WTC11 (cell line): ENCODE results near the gene HLA-E. TPM values are rescaled to one million over a fixed set of nuclear protein-coding genes. Genes with fewer than 3 reads are reported as not detected.
"Not testable (repeated sequence)": the region's sequence is repeated elsewhere in the genome, so short reads cannot be mapped to it uniquely, and the experiment has no call there.

ENCODE experiments used
- ATAC-seq: fragments of 200-7000 bp; cut with Tn5 transposase; 2 replicates; pipeline ENCODE4 v1.10.0; 2021; ENCODE audit warnings: mild to moderate bottlenecking, moderate library complexity
- CTCF ChIA-PET: fragments of 300-600 bp; sonication (Branson Sonifier 250); formaldehyde crosslinking; loops from one replicate; lab custom pipeline; 2021; ENCODE audit warnings: antibody characterized with exemption; lab: Charles Lee
- POLR2A ChIA-PET: fragments of 350-600 bp; sonication (Branson Sonifier 250); formaldehyde crosslinking; loops from one replicate; lab custom pipeline; 2021; ENCODE audit warnings: antibody characterized with exemption; lab: Charles Lee
- DNase-seq: peaks from one replicate; pipeline ENCODE4 v3.0.0; 2021; ENCODE audit warnings: low spot score
- H3K27ac Mint-ChIP-seq: 2 replicates; pipeline ENCODE4 v1.8.0; 2021; ENCODE audit warnings: mixed read lengths
- H3K27me3 Mint-ChIP-seq: 2 replicates; pipeline ENCODE4 v1.8.0; 2021; ENCODE audit warnings: low read depth, mild to moderate bottlenecking, moderate library complexity, mixed read lengths
- H3K36me3 Mint-ChIP-seq: 2 replicates; pipeline ENCODE4 v1.8.0; 2021; ENCODE audit warnings: mixed read lengths
- H3K4me1 Mint-ChIP-seq: 2 replicates; pipeline ENCODE4 v1.8.0; 2022; ENCODE audit warnings: mixed read lengths
- H3K4me3 Mint-ChIP-seq: 2 replicates; pipeline ENCODE4 v1.8.0; 2021; ENCODE audit warnings: mild to moderate bottlenecking, moderate library complexity, mixed read lengths
- H3K9me3 Mint-ChIP-seq: 2 replicates; pipeline ENCODE4 v1.8.0; 2021; ENCODE audit warnings: mixed read lengths
- CREB1 ChIP-seq: sonication (generic); formaldehyde crosslinking; IDR thresholded peaks from 2 replicates; pipeline ENCODE4 v1.8.0; 2023; ENCODE audit warnings: mild to moderate bottlenecking, missing genetic modification reagents
- GABPB1 ChIP-seq: sonication (generic); formaldehyde crosslinking; IDR thresholded peaks from 2 replicates; pipeline ENCODE4 v1.8.1; 2023; ENCODE audit warnings: mild to moderate bottlenecking, missing genetic modification reagents
- GRHL2 ChIP-seq: fragments of 250-450 bp; sonication (Bioruptor Pico); IDR thresholded peaks from 2 replicates; pipeline ENCODE4 v1.8.0; 2022; ENCODE audit warnings: mild to moderate bottlenecking, moderate library complexity; ENCODE audit not compliant: insufficient replicate concordance, severe bottlenecking
- IRF2 ChIP-seq: sonication (generic); formaldehyde crosslinking; IDR thresholded peaks from 2 replicates; pipeline ENCODE4 v1.8.0; 2022; ENCODE audit warnings: low read depth, missing genetic modification reagents, borderline replicate concordance
- NFATC4 ChIP-seq: fragments of 250-450 bp; sonication (Bioruptor Pico); IDR thresholded peaks from 2 replicates; pipeline ENCODE4 v1.9.0; 2021; ENCODE audit warnings: mild to moderate bottlenecking
- OVOL2 ChIP-seq: fragments of 250-450 bp; sonication (Bioruptor Pico); IDR thresholded peaks from 2 replicates; pipeline ENCODE4 v1.9.0; 2021; ENCODE audit warnings: mild to moderate bottlenecking, borderline replicate concordance
- SMAD3 ChIP-seq: sonication (generic); formaldehyde crosslinking; IDR thresholded peaks from 2 replicates; pipeline ENCODE4 v1.8.0; 2022; ENCODE audit warnings: missing genetic modification reagents, mild to moderate bottlenecking, borderline replicate concordance
- SOX15 ChIP-seq: fragments of 250-450 bp; sonication (Bioruptor Pico); IDR thresholded peaks from 2 replicates; pipeline ENCODE4 v1.9.0; 2021; ENCODE audit warnings: mild to moderate bottlenecking
- SP1 ChIP-seq: sonication (generic); formaldehyde crosslinking; conservative IDR thresholded peaks from 2 replicates; pipeline ENCODE4 v1.8.1; 2022; ENCODE audit warnings: missing genetic modification reagents
- TEAD1 ChIP-seq: sonication (generic); formaldehyde crosslinking; IDR thresholded peaks from 2 replicates; pipeline ENCODE4 v1.8.0; 2022; ENCODE audit warnings: mild to moderate bottlenecking, missing genetic modification reagents
- ZNF138 ChIP-seq: sonication (generic); formaldehyde crosslinking; conservative IDR thresholded peaks from 2 replicates; pipeline ENCODE4 v1.8.1; 2022; ENCODE audit warnings: mild to moderate bottlenecking, moderate library complexity, missing genetic modification reagents
- ZNF317 ChIP-seq: sonication (generic); formaldehyde crosslinking; IDR thresholded peaks from 2 replicates; pipeline ENCODE4 v1.8.1; 2023; ENCODE audit warnings: low read depth, mild to moderate bottlenecking, moderate library complexity, missing genetic modification reagents, borderline replicate concordance
- ZNF396 ChIP-seq: fragments of 250-450 bp; sonication (Bioruptor Pico); IDR thresholded peaks from 2 replicates; pipeline ENCODE4 v1.8.0; 2021; ENCODE audit warnings: mild to moderate bottlenecking, moderate library complexity, borderline replicate concordance
- ZNF416 ChIP-seq: fragments of 250-450 bp; sonication (Bioruptor Pico); IDR thresholded peaks from 2 replicates; pipeline ENCODE4 v1.9.0; 2021; ENCODE audit warnings: mild to moderate bottlenecking, inconsistent platforms
- total RNA-seq: library from RNA; stranded (reverse); gene quantifications from 3 replicates; pipeline ENCODE4 v1.2.3, GENCODE V29; 2021
- TF ChIP-seq, protein P1 (sequence below): fragments of 250-450 bp; sonication (Bioruptor Pico); IDR thresholded peaks from 2 replicates; pipeline ENCODE4 v1.9.0; 2021; ENCODE audit warnings: mild to moderate bottlenecking
- TF ChIP-seq, protein P2 (sequence below): fragments of 250-450 bp; sonication (Bioruptor Pico); IDR thresholded peaks from 2 replicates; pipeline ENCODE4 v1.9.0; 2021; ENCODE audit warnings: mild to moderate bottlenecking, borderline replicate concordance
- TF ChIP-seq, protein P3 (sequence below): sonication (generic); formaldehyde crosslinking; IDR thresholded peaks from 2 replicates; pipeline ENCODE4 v1.8.0; 2022; ENCODE audit warnings: mild to moderate bottlenecking, missing genetic modification reagents
- TF ChIP-seq, protein P4 (sequence below): fragments of 200-600 bp; IDR thresholded peaks from 2 replicates; pipeline ENCODE4 v1.8.0; 2022; ENCODE audit warnings: antibody characterized with exemption
- TF ChIP-seq, protein P5 (sequence below): sonication (generic); formaldehyde crosslinking; IDR thresholded peaks from 2 replicates; pipeline ENCODE4 v1.8.1; 2023; ENCODE audit warnings: mild to moderate bottlenecking, missing genetic modification reagents, moderate library complexity

Gene HLA-E
- total RNA-seq, 1 experiment from 2014 or later, result 44.7 TPM

DNA sequence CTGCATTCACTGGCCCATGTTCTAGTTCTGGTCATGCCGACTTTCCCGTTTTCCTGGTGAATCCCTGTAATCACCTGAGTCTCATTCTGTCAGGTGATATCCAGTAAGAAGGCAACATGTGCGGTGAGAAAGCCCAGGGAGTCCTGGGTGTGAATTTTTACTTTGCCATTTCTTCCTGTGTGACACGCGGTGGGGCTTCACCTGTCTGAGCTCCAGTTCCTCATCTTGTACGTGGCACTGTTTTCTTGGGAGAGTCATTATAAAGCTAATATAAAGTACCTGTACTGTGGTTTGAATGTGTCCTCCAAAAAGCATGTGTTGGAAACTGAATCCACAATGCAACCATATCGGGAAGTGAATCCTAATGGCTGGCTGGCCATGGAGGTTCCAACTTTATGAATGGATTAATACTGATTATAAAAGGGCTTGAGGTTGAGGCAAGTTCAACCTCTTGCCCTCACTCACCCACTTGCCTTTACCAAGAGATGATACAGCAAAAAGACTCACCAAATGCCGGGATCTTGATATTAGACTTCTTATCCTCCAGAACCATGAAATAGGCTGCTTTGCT lies 5.1 kb downstream of the HLA-E start:
- no peaks in the 10 kb centered on the region; the same call in 1 of the 2 replicates for H3K27me3 Mint-ChIP-seq

DNA sequence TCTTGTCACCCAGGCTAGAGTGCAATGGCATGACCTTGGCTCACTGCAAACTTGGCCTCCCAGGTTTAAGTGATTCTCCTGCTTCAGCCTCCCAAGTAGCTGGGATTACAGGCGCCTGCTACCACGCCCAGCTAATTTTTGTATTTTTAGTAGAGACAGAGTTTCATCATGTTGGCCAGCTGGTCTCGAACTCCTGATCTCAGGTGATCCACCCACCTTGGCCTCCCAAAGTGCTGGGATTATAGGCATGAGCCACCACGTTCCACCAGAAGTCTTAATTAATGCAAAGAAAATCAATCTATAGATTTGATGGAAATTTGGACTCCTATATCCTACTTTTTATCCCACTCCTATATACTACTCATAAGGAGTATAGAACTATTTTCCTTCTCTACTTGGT lies 5.8 kb downstream of the HLA-E start:
- POLR2A ChIA-PET, DNase-seq, H3K9me3 Mint-ChIP-seq, H3K4me1 Mint-ChIP-seq, H3K4me3 Mint-ChIP-seq, ATAC-seq, H3K27ac Mint-ChIP-seq, H3K27me3 Mint-ChIP-seq, CTCF ChIA-PET: not testable (repeated sequence)
- peaks cover 37% of the 10 kb centered on the region for H3K36me3 Mint-ChIP-seq

More for the DNA sequence above, 5.1 kb downstream of the HLA-E start:
- ChIA-PET CTCF (interaction anchor here (0.6 to 2.5 kb wide), 21 partner anchors 7 to 236 kb away, joined by 3 to 21 read pairs (median 5); partner anchors contain the start of genes ABCF1 and MRPS18B), POLR2A (interaction anchor here (0.6 kb wide), 3 partner anchors 28 to 250 kb away, joined by 3 to 5 read pairs (median 3); partner anchors contain the start of gene IER3)
- TF ChIP-seq SOX15 (CRISPR knock-in tag), result no peak
- no peak overlapping the region for H3K27ac Mint-ChIP-seq
- no peak overlapping the region for H3K4me3 Mint-ChIP-seq
- H3K4me1 Mint-ChIP-seq, result peaks cover 8% of the 10 kb centered on the region
- no peaks in the 10 kb centered on the region for H3K9me3 Mint-ChIP-seq
- DNase-seq, result no peak
- ATAC-seq, result no peak
- peaks cover 32% of the 10 kb centered on the region for H3K36me3 Mint-ChIP-seq

DNA sequence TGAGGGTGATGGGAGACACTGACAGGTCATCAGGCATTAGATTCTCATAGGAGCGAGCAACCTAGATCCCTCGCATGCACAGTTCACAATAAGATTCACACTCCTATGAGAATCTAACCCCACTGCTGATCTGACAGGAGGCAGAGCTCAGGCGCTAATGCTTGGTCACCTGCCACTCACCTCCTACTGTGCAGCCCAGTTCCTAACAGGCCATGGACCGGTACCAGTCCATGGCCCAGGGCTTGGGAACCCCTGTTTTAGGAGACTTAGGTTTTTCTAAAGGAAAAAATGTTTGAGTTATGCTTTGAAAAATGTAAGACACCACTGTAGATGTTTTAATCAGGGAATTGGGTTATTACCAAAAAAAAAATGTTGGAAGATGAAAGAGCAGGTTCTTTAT lies 6.7 kb downstream of the HLA-E start:
- ChIA-PET CTCF (interaction anchor here (0.6 kb wide), 1 partner anchor 183 kb away, joined by 3 read pairs; no protein-coding TSS in a partner anchor), POLR2A (no interaction called here)
- Mint-ChIP-seq H3K27me3 (peaks cover 5% of the 10 kb centered on the region), H3K36me3 (peaks cover 27% of the 10 kb centered on the region), H3K4me1 (peaks cover 1% of the 10 kb centered on the region; the same call in 1 of the 2 replicates), H3K27ac (no peak overlapping the region), H3K4me3 (no peak overlapping the region), H3K9me3 (peaks cover 6% of the 10 kb centered on the region; the same call in 1 of the 2 replicates)
- ATAC-seq (no peak), DNase-seq (no peak)
- TF ChIP-seq, protein P1, sequence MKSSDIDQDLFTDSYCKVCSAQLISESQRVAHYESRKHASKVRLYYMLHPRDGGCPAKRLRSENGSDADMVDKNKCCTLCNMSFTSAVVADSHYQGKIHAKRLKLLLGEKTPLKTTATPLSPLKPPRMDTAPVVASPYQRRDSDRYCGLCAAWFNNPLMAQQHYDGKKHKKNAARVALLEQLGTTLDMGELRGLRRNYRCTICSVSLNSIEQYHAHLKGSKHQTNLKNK (CRISPR knock-in tag), result no peak
- TF ChIP-seq TEAD1 (CRISPR knock-in tag), result no peak
- no peak for TF ChIP-seq ZNF138 (CRISPR knock-in tag)
- TF ChIP-seq ZNF317 (CRISPR knock-in tag), result no peak
- no peak for TF ChIP-seq CREB1 (CRISPR knock-in tag)
- TF ChIP-seq ZNF416, result no peak
- no peak for TF ChIP-seq ZNF396 (CRISPR knock-in tag)
- TF ChIP-seq GRHL2 (CRISPR knock-in tag), result no peak
- no peak for TF ChIP-seq SP1
- TF ChIP-seq OVOL2 (CRISPR knock-in tag), result no peak
- TF ChIP-seq, protein P2, sequence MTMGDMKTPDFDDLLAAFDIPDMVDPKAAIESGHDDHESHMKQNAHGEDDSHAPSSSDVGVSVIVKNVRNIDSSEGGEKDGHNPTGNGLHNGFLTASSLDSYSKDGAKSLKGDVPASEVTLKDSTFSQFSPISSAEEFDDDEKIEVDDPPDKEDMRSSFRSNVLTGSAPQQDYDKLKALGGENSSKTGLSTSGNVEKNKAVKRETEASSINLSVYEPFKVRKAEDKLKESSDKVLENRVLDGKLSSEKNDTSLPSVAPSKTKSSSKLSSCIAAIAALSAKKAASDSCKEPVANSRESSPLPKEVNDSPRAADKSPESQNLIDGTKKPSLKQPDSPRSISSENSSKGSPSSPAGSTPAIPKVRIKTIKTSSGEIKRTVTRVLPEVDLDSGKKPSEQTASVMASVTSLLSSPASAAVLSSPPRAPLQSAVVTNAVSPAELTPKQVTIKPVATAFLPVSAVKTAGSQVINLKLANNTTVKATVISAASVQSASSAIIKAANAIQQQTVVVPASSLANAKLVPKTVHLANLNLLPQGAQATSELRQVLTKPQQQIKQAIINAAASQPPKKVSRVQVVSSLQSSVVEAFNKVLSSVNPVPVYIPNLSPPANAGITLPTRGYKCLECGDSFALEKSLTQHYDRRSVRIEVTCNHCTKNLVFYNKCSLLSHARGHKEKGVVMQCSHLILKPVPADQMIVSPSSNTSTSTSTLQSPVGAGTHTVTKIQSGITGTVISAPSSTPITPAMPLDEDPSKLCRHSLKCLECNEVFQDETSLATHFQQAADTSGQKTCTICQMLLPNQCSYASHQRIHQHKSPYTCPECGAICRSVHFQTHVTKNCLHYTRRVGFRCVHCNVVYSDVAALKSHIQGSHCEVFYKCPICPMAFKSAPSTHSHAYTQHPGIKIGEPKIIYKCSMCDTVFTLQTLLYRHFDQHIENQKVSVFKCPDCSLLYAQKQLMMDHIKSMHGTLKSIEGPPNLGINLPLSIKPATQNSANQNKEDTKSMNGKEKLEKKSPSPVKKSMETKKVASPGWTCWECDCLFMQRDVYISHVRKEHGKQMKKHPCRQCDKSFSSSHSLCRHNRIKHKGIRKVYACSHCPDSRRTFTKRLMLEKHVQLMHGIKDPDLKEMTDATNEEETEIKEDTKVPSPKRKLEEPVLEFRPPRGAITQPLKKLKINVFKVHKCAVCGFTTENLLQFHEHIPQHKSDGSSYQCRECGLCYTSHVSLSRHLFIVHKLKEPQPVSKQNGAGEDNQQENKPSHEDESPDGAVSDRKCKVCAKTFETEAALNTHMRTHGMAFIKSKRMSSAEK (CRISPR knock-in tag), result no peak
- TF ChIP-seq SOX15 (CRISPR knock-in tag), result no peak
- no peak for TF ChIP-seq NFATC4 (CRISPR knock-in tag)
- TF ChIP-seq IRF2 (CRISPR knock-in tag), result no peak
- TF ChIP-seq, protein P3, sequence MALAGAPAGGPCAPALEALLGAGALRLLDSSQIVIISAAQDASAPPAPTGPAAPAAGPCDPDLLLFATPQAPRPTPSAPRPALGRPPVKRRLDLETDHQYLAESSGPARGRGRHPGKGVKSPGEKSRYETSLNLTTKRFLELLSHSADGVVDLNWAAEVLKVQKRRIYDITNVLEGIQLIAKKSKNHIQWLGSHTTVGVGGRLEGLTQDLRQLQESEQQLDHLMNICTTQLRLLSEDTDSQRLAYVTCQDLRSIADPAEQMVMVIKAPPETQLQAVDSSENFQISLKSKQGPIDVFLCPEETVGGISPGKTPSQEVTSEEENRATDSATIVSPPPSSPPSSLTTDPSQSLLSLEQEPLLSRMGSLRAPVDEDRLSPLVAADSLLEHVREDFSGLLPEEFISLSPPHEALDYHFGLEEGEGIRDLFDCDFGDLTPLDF (CRISPR knock-in tag), result no peak
- no peak for TF ChIP-seq GABPB1 (CRISPR knock-in tag)
- TF ChIP-seq, protein P4, sequence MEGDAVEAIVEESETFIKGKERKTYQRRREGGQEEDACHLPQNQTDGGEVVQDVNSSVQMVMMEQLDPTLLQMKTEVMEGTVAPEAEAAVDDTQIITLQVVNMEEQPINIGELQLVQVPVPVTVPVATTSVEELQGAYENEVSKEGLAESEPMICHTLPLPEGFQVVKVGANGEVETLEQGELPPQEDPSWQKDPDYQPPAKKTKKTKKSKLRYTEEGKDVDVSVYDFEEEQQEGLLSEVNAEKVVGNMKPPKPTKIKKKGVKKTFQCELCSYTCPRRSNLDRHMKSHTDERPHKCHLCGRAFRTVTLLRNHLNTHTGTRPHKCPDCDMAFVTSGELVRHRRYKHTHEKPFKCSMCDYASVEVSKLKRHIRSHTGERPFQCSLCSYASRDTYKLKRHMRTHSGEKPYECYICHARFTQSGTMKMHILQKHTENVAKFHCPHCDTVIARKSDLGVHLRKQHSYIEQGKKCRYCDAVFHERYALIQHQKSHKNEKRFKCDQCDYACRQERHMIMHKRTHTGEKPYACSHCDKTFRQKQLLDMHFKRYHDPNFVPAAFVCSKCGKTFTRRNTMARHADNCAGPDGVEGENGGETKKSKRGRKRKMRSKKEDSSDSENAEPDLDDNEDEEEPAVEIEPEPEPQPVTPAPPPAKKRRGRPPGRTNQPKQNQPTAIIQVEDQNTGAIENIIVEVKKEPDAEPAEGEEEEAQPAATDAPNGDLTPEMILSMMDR, result no peak
- no peak for TF ChIP-seq SMAD3
- TF ChIP-seq, protein P5, sequence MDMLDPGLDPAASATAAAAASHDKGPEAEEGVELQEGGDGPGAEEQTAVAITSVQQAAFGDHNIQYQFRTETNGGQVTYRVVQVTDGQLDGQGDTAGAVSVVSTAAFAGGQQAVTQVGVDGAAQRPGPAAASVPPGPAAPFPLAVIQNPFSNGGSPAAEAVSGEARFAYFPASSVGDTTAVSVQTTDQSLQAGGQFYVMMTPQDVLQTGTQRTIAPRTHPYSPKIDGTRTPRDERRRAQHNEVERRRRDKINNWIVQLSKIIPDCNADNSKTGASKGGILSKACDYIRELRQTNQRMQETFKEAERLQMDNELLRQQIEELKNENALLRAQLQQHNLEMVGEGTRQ (CRISPR knock-in tag), result no peak

DNA sequence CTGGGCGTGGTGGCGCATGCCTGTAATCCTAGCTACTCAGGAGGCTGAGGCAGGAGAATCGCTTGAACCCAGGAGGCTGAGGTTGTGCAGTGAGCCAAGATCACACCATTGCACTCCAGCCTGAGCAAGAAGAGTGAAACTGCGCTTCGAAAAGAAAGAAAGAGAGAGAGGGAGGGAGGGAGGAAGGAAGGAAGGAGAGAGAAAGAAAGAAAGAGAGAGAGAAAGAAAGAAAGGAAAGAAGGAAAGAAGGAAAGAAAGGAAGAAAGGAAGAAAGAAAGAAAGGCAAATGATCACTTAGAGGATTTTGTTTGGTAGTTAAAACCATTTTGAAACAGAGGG lies 7.9 kb downstream of the HLA-E start:
- DNase-seq, H3K4me3 Mint-ChIP-seq, ATAC-seq, POLR2A ChIA-PET, H3K27ac Mint-ChIP-seq, CTCF ChIA-PET, H3K4me1 Mint-ChIP-seq, H3K9me3 Mint-ChIP-seq, H3K27me3 Mint-ChIP-seq: not testable (repeated sequence)
- peaks cover 15% of the 10 kb centered on the region for H3K36me3 Mint-ChIP-seq
